K562 (cell line): Measurements from ENCODE around the gene KLHL33. TPM values are rescaled to one million over a fixed set of nuclear protein-coding genes. Genes with fewer than 3 reads are reported as not detected.

Experiments used
- ATAC-seq: fragments of 200-7000 bp; cut with Tn5 transposase; 3 replicates; pipeline ENCODE4 v1.9.1; 2020; ENCODE audit warnings: moderate library complexity
- BruUV-seq: library from RNA; stranded (reverse); fragments of 400-500 nt; replicated peaks from 2 replicates; lab custom pipeline; 2021; lab: Mats Ljungman, UMichigan
- CTCF ChIA-PET: fragments of 300-600 bp; formaldehyde crosslinking; extraction: SDS; loops from one replicate; lab custom pipeline; 2021; ENCODE audit warnings: low intra/inter-chr PET ratio; lab: Yijun Ruan, JAX
- POLR2A ChIA-PET: fragments of 300-600, 350-650 bp; sonication (Branson Sonifier 250); formaldehyde crosslinking; extraction: SDS; loops from one replicate; lab custom pipeline; 2021; ENCODE audit warnings: antibody characterized with exemption, inconsistent platforms; lab: Yijun Ruan, JAX
- DNase-seq, 4 experiments: peaks; one replicate each; pipeline versions ENCODE4 v3.0.0 to v3.0.0-alpha.2; 2011 to 2018; ENCODE audit warnings: low spot score in 3 of 4, mixed read lengths in 3 of 4; ENCODE audit errors: extremely low read depth in 1 of 4
- FAIRE-seq: peaks from 2 replicates; lab custom pipeline; 2011; peaks lifted over from hg19 to GRCh38; lab: Jason Lieb, UNC
- H2AFZ ChIP-seq: 2 replicates; pipeline ENCODE4 v1.6.0; 2011; ENCODE audit warnings: low read depth, low read length, control low read depth, inconsistent platforms
- H3K27ac ChIP-seq: fragments of 200-600 bp; 3 replicates; pipeline ENCODE4 v1.8.0; 2011; ENCODE audit warnings: low read depth, mild to moderate bottlenecking, control low read depth, inconsistent platforms, low read length, moderate library complexity, mixed read lengths; ENCODE audit errors: extremely low read depth
- H3K27me3 ChIP-seq, 2 experiments: fragments of 300-600 bp in 1 of 2; 2 replicates in 1 of 2; 3 replicates in 1 of 2; pipeline versions ENCODE4 v1.6.0 to v1.8.0; 2011; ENCODE audit warnings: inconsistent platforms in 2 of 2, low read length in 2 of 2, mild to moderate bottlenecking in 1 of 2, mixed read lengths in 1 of 2, moderate library complexity in 1 of 2; ENCODE audit not compliant: control insufficient read depth in 2 of 2, insufficient read depth in 2 of 2
- H3K36me3 ChIP-seq: fragments of 300-600 bp; 3 replicates; pipeline ENCODE4 v1.8.0; 2011; ENCODE audit warnings: mild to moderate bottlenecking, low read length, inconsistent platforms; ENCODE audit not compliant: control insufficient read depth, insufficient read depth
- H3K4me1 ChIP-seq, 2 experiments: fragments of 200-600 bp in 1 of 2; replicated peaks in 1 of 2; 2 replicates in 1 of 2; 3 replicates in 1 of 2; pipeline versions ENCODE4 v1.5.1 to v1.8.0; 2011; ENCODE audit warnings: inconsistent platforms in 2 of 2, low read length in 2 of 2, mild to moderate bottlenecking in 1 of 2, mixed read lengths in 1 of 2, moderate library complexity in 1 of 2; ENCODE audit not compliant: control insufficient read depth in 2 of 2, insufficient read depth in 2 of 2
- H3K4me2 ChIP-seq: 2 replicates; pipeline ENCODE4 v1.6.1; 2011; ENCODE audit warnings: low read length, control low read depth, inconsistent platforms, mixed read lengths; ENCODE audit not compliant: insufficient read depth
- H3K4me3 ChIP-seq: fragments of 200-600 bp; sonication (generic), shearing (Covaris generic); 2 replicates; pipeline ENCODE4 v1.5.1; 2016; ENCODE audit warnings: control low read depth, inconsistent platforms
- H3K79me2 ChIP-seq: fragments of 200-600 bp; 3 replicates; pipeline ENCODE4 v1.8.0; 2011; ENCODE audit warnings: low read length, inconsistent platforms; ENCODE audit not compliant: control insufficient read depth, insufficient read depth
- H3K9ac ChIP-seq, 2 experiments: 2 replicates each; pipeline versions ENCODE4 v1.6.0 to v1.6.1; 2011; ENCODE audit warnings: low read depth in 2 of 2, low read length in 2 of 2, control low read depth in 1 of 2, inconsistent platforms in 1 of 2, mild to moderate bottlenecking in 1 of 2, mixed read lengths in 1 of 2; ENCODE audit not compliant: insufficient read depth in 1 of 2
- H3K9me1 ChIP-seq: one replicate; pipeline ENCODE4 v1.6.0; 2011; ENCODE audit warnings: inconsistent platforms, mild to moderate bottlenecking, low read length, moderate library complexity; ENCODE audit not compliant: control insufficient read depth, insufficient read depth
- H3K9me3 ChIP-seq: replicated peaks from 2 replicates; pipeline ENCODE4 v1.5.1; 2011; ENCODE audit warnings: low read depth, low read length, inconsistent platforms; ENCODE audit not compliant: control insufficient read depth, insufficient read depth
- H4K20me1 ChIP-seq: replicated peaks from 2 replicates; pipeline ENCODE4 v1.6.1; 2011; ENCODE audit warnings: low read length, inconsistent platforms, mixed read lengths; ENCODE audit not compliant: control insufficient read depth, insufficient read depth
- POLR2AphosphoS2 ChIP-seq: IDR thresholded peaks from 2 replicates; pipeline ENCODE4 v1.6.1; 2012; ENCODE audit warnings: low read length, improper control_type of control experiment
- POLR2AphosphoS5 ChIP-seq: IDR thresholded peaks from 2 replicates; pipeline ENCODE4 v1.6.1; 2011; ENCODE audit warnings: mild to moderate bottlenecking, low read depth, low read length, moderate library complexity; ENCODE audit not compliant: control insufficient read depth, insufficient read depth
- PURB ChIP-seq: sonication (generic); formaldehyde crosslinking; IDR thresholded peaks from 2 replicates; pipeline ENCODE4 v1.9.0; 2021; ENCODE audit warnings: low read depth, mild to moderate bottlenecking, missing genetic modification reagents
- RBFOX2 ChIP-seq: fragments of 200-400 bp; formaldehyde crosslinking; IDR thresholded peaks from 2 replicates; pipeline ENCODE4 v1.6.1; 2017; ENCODE audit warnings: low read depth, mild to moderate bottlenecking, low read length, moderate library complexity
- WGBS: fragments of 100-300 bp; shearing (Covaris generic); methylation state at CpG from one replicate; pipeline ENCODE4 v1.1.6; 2016; ENCODE audit warnings: low coverage, mixed read lengths; ENCODE audit not compliant: insufficient coverage; ENCODE audit errors: missing lambda C conversion rate; 5-methylcytosine and 5-hydroxymethylcytosine counted together
- in situ Hi-C: fragments of 300-500 bp; cut with MboI; formaldehyde crosslinking; loops from 4 replicates; pipeline ENCODE4 v1.15.0; 2018; ENCODE audit warnings: inconsistent platforms, mixed read lengths
- intact Hi-C: fragments of 100-400 bp; cut with micrococcal nuclease; formaldehyde crosslinking; loops from 2 replicates; pipeline ENCODE4 v1.14.2; 2022
- polyA plus RNA-seq, 8 experiments: library from polyadenylated mRNA; depleted of rRNA in 4 of 8; stranded (reverse) in 5 of 8; unstranded in 3 of 8; fragments of >200 nt; fragmentation: Nextera tagmentation in 2 of 8; fragmentation: Illumina TruSeq in 1 of 8; extraction: Ambion mirVana in 2 of 8; extraction: Trizol in 1 of 8; gene quantifications; 2 replicates each; pipeline versions ENCODE4 v1.2.1 to v1.2.3, GENCODE V29; 2011 to 2014; ENCODE audit warnings: inconsistent platforms in 1 of 8, missing spikeins in 1 of 8
- total RNA-seq, 7 experiments: library from RNA; depleted of rRNA in 6 of 7; stranded (reverse); fragments of >200 nt in 6 of 7; fragmentation: Illumina TruSeq in 2 of 7; extraction: Trizol in 2 of 7; gene quantifications; 2 replicates each; pipeline versions ENCODE4 v1.2.1 to v1.2.3, GENCODE V29; 2011 to 2021; ENCODE audit warnings: low replicate concordance in 1 of 7

KLHL33 gene
- total and polyA plus RNA-seq, 9 of the 15 experiments (the other 6 are each of a cell fraction or from before 2014, with no cell fraction given) = 0.04 to 0.27 (median 0.13) TPM; not detected in 6

DNA sequence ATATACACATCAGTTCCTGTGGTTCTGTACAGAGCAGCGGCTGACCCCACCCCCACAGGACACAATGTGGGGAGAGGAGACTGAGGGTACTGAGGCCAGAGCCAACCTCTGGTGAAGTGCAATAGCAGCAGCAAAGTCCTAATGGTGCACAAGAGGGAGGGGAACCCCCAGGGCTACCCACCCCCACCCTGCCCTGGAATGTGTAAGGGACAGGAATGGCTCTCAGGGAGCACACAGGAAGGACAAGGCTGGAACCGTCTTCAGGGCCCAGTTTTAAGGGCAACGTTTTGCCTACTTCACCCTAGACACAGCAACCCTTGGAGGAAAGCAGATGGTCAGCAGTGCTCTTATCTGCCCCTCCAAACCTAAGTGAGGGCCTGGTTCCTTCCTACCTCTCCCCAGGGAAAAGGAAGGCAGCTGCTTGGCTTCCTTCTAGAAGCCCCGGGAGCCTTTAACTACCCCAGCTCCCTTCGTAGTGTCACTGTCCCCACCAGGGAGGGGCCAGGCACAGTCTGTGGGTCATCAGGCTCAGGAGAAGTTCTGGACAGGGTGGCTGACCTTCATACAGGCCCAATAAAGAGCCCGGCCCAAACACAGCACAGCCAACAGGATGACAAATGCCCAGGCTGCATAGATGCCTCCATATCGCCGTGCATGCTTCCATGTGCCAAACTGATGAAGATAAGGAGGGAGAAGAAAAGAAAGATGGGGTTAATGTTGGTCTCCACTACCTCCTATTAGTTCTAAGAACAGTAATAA is 22.2 kb upstream of the KLHL33 start:
- Histone ChIP-seq H3K9me1 (no peaks in the 10 kb centered on the region), H3K9ac (peak overlapping the region in 1 of 2 experiments; percentile 72; a peak in 1 of 4 replicates), H3K79me2 (peaks cover 70% of the 10 kb centered on the region), H4K20me1 (no peaks in the 10 kb centered on the region), H2AFZ (no peak overlapping the region), H3K4me1 (peaks cover 32 to 33% of the 10 kb centered on the region in 2 experiments), H3K27ac (peak overlapping the region; percentile 34; the same call in 1 of the 3 replicates), H3K4me2 (0 out of 2 replicates have a peak overlapping the region, but pooled peaks have one; percentile 6), H3K9me3 (no peaks in the 10 kb centered on the region), H3K4me3 (no peak overlapping the region), H3K36me3 (peaks cover 43% of the 10 kb centered on the region), H3K27me3 (no peaks in the 10 kb centered on the region)
- POLR2A ChIA-PET = interaction anchor here (0.7 to 1.4 kb wide), 2 partner anchors 11 to 115 kb away, joined by 3 to 4 read pairs; partner anchors contain the start of gene PARP2
- DNase-seq (peak in 1 of 4 experiments; percentile 14), ATAC-seq (no peak), FAIRE-seq (no peak)
- 56% methylated on average over 6 of the region's 8 CpGs for WGBS
- CTCF ChIA-PET = no interaction called here
- no TSS peak for BruUV-seq
- in situ Hi-C loops = no loop called here
- TF ChIP-seq POLR2AphosphoS2 = peak; percentile 64; the same call in 1 of the 2 replicates
- 0 out of 2 replicates have a peak, but pooled peaks have one; percentile 12 for TF ChIP-seq RBFOX2
- TF ChIP-seq POLR2AphosphoS5 = peak; percentile 37; the same call in 1 of the 2 replicates
- no peak for TF ChIP-seq PURB
- intact Hi-C loops = loop anchor here (5.0 kb wide), 1 partner anchor 149 kb away; no protein-coding TSS in a partner anchor
